GM12801 (cell line): ENCODE measurements around the gene ATP5PB.

Experiments
- CTCF ChIP-seq: IDR thresholded peaks from one replicate; pipeline ENCODE4 v1.5.1; 2011; ENCODE audit warnings: control low read depth; ENCODE audit not compliant: insufficient read length; ENCODE audit errors: extremely low read depth

The ATP5PB gene

GRCh38 chr1:111448482-111448917 lies 764 bp upstream of the ATP5PB start:
- TF ChIP-seq CTCF: no peak

GRCh38 chr1:111449703-111450017 lies 396 bp downstream of the ATP5PB start:
- no peak for TF ChIP-seq CTCF

GRCh38 chr1:111450185-111450584 lies 921 bp downstream of the ATP5PB start:
- no peak for TF ChIP-seq CTCF

- no peak for TF ChIP-seq CTCF
These were observed 3.3 kb downstream of the ATP5PB start for GRCh38 chr1:111452581-111452980.

- no peak for TF ChIP-seq CTCF
These were observed 4.4 kb downstream of the ATP5PB start for GRCh38 chr1:111453706-111454105.

- TF ChIP-seq CTCF: no peak
These were observed 5.8 kb downstream of the ATP5PB start for GRCh38 chr1:111454859-111455641.

- TF ChIP-seq CTCF: no peak
These were observed 6.4 kb downstream of the ATP5PB start for GRCh38 chr1:111455642-111456031.
